H7 (cell line): Measurements from ENCODE around the gene SDK2. TPM values are rescaled to one million over a fixed set of nuclear protein-coding genes. Genes with fewer than 3 reads are reported as not detected.
"Not testable (repeated sequence)": the region's sequence is repeated elsewhere in the genome, so short reads cannot be mapped to it uniquely, and the experiment has no call there.

ENCODE experiments used
- DNase-seq: peaks from one replicate; pipeline ENCODE4 v3.0.0; 2012
- H3K27me3 ChIP-seq: 2 replicates; pipeline ENCODE4 v1.6.0; 2011; ENCODE audit warnings: mild to moderate bottlenecking, low read length; ENCODE audit not compliant: control insufficient read depth, insufficient read depth
- H3K36me3 ChIP-seq: replicated peaks from 2 replicates; pipeline ENCODE4 v1.5.1; 2011; ENCODE audit warnings: low read length; ENCODE audit not compliant: control insufficient read depth, insufficient read depth
- H3K4me3 ChIP-seq: 2 replicates; pipeline ENCODE4 v1.5.1; 2011; ENCODE audit warnings: low read depth, mild to moderate bottlenecking, control low read depth, low read length, moderate library complexity; ENCODE audit not compliant: insufficient read depth
- total RNA-seq: library from RNA; depleted of rRNA; stranded (reverse); fragments of >200 nt; shearing (Covaris generic); gene quantifications from 2 replicates; pipeline ENCODE4 v1.2.3, GENCODE V29; 2014

The SDK2 gene
- total RNA-seq, 1 experiment from 2014 or later = 12.1 TPM

- no peaks in the 10 kb centered on the region for H3K36me3 ChIP-seq
- peak; percentile 92 for DNase-seq
- H3K27me3 ChIP-seq = no peaks in the 10 kb centered on the region
- peak overlapping the region; percentile 1; the same call in 1 of the 2 replicates for H3K4me3 ChIP-seq
Observed at GRCh38 chr17:73343168-73343634, 301.0 kb downstream of the SDK2 start.

GRCh38 chr17:73342541-73343167 lies 301.6 kb downstream of the SDK2 start:
- H3K4me3 ChIP-seq = peak overlapping the region; percentile 1; the same call in 1 of the 2 replicates
- H3K27me3 ChIP-seq = no peaks in the 10 kb centered on the region
- H3K36me3 ChIP-seq = no peaks in the 10 kb centered on the region
- DNase-seq = peak; percentile 75

DNA sequence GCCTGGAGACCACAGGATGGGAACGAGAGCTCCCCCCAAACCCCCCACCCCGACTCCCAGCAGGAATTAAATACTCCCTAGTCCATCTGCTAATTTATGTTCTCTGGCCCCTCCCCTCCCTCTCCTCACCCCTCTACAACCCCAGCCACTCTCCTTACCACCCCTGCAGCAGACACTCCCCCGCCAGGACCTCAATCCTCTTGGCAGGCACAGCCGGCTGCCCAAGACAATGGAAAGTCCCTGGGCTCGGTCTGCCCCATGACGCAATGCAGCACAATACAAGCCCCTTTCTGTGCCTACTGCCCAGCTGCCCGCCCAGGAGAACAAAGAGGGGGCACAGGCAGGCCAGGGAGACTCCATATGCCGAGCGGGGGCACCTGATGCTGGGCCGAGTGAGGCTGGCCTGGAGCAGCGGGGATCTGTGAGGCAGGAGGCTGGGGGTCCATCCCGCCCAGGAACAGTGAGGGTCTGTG lies 302.2 kb downstream of the SDK2 start:
- no peaks in the 10 kb centered on the region for H3K36me3 ChIP-seq
- H3K4me3 ChIP-seq = no peak overlapping the region
- DNase-seq = peak; percentile 92
- no peaks in the 10 kb centered on the region for H3K27me3 ChIP-seq

DNA sequence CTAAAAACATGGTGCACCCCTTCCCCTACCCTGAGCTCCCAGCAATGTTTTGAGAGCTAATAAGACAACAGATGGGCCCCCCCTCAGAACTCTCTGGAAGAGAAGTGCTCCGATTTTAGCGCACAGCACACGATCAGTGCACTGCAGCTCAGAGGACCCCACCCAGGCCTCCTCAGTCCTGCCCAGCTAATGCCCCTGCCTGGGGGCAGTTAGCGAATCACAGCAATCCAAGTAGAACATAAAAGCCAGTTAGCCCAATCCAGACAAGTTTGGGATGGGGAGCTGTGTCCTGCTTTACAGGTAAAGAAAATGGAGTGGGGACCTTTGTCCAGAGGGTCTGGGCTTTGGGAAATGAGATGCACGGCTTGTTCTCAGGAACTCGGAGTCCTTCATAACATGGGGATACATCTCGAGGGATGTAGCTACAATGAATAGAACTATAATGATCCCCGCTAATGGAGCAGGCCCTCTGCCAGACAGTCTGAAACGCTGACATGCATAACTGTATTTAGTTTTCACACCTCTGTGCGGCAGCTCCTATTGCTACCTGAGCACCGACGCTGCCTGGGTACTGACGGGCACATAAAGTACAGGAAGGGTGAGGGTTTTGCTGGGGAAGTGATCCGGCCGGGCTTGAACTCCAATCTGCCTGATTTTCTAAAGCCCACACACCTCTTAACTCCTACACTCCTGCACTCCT lies 302.7 kb downstream of the SDK2 start:
- no peaks in the 10 kb centered on the region for H3K36me3 ChIP-seq
- H3K4me3 ChIP-seq = no peak overlapping the region
- no peaks in the 10 kb centered on the region for H3K27me3 ChIP-seq
- peak; percentile 43 for DNase-seq

- Histone ChIP-seq H3K27me3 (no peaks in the 10 kb centered on the region), H3K4me3 (no peak overlapping the region), H3K36me3 (no peaks in the 10 kb centered on the region)
- DNase-seq = no peak
Observed at GRCh38 chr17:73340093-73340596, 304.1 kb downstream of the SDK2 start.

GRCh38 chr17:73338566-73339197 lies 305.6 kb downstream of the SDK2 start:
- Histone ChIP-seq H3K4me3 (no peak overlapping the region), H3K27me3 (no peaks in the 10 kb centered on the region), H3K36me3 (no peaks in the 10 kb centered on the region)
- no peak for DNase-seq

GRCh38 chr17:73338050-73338521 lies 306.2 kb downstream of the SDK2 start:
- Histone ChIP-seq H3K27me3 (no peaks in the 10 kb centered on the region), H3K4me3 (no peak overlapping the region)
- DNase-seq = peak; percentile 41

GRCh38 chr17:73337330-73337710 lies 306.9 kb downstream of the SDK2 start:
- DNase-seq = peak; percentile 36
- H3K27me3 ChIP-seq = no peaks in the 10 kb centered on the region
- H3K36me3 ChIP-seq = no peaks in the 10 kb centered on the region
- no peak overlapping the region for H3K4me3 ChIP-seq

More at GRCh38 chr17:73338050-73338521, 306.2 kb downstream of the SDK2 start:
- H3K36me3 ChIP-seq = no peaks in the 10 kb centered on the region

- Histone ChIP-seq H3K4me3 (no peak overlapping the region), H3K27me3 (no peaks in the 10 kb centered on the region), H3K36me3 (no peaks in the 10 kb centered on the region)
- no peak for DNase-seq
Observed at GRCh38 chr17:73336408-73337329, 307.6 kb downstream of the SDK2 start.

- Histone ChIP-seq H3K36me3 (no peaks in the 10 kb centered on the region), H3K4me3 (no peak overlapping the region), H3K27me3 (no peaks in the 10 kb centered on the region)
- peak; percentile 47 for DNase-seq
Observed at GRCh38 chr17:73335591-73336407, 308.4 kb downstream of the SDK2 start.

- no peak overlapping the region for H3K4me3 ChIP-seq
- DNase-seq = no peak
- no peaks in the 10 kb centered on the region for H3K36me3 ChIP-seq
- no peaks in the 10 kb centered on the region for H3K27me3 ChIP-seq
Observed at GRCh38 chr17:73334771-73335513, 309.3 kb downstream of the SDK2 start.

- H3K27me3 ChIP-seq, H3K4me3 ChIP-seq, DNase-seq, H3K36me3 ChIP-seq: not testable (repeated sequence)
Observed at GRCh38 chr17:73333445-73333844, 310.8 kb downstream of the SDK2 start.

- Histone ChIP-seq H3K36me3 (no peaks in the 10 kb centered on the region), H3K4me3 (no peak overlapping the region), H3K27me3 (no peaks in the 10 kb centered on the region)
- DNase-seq = no peak
Observed at GRCh38 chr17:73331060-73331459, 313.2 kb downstream of the SDK2 start.
